ENCODE measurements around the gene GATD1.

The GATD1 gene

DNA sequence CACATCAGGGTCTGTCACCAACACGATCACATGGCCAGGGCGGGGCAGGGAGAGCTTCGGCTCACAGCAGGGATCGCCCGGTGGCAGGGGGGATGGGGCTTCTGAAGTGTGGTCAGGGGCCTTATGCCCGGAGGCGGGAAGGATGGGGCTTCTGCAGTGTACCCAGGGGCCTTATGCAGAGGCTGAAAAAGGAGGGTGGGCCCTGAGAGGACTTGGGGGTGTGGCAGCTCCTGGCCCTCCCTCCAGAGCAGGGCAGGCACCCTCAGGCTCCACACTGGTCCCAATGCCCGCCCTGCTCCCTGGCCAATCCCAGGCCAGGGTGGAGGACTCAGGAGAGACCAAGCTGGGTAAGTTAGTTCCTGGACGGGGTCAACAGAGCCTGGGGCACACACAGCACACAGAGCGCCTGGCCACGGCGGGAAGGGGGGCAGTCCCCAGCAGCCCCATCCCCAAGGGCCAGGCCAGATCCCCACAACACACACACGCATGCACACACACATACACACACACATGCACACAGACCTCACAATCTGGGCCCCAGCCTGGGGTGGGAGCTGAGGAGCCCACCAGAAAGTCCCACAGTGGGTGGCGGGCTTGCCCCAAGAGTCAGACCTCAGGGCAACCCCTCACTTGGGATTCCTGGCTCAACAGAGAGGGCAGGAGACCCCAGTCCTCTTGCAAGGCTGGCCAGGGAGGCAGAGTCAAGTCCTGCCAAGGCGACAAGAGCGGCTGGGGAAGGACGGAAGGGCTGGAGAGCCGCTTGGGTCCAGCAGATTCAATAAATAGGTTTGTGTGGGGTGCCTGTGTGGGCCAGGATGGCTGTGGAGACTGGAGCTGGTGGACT, 13.7 kb upstream of the GATD1 start:
- POLR2A ChIA-PET = interaction anchor here (0.7 to 0.8 kb wide), 2 partner anchors 27 to 56 kb away, joined by 3 read pairs; no protein-coding TSS in a partner anchor
- H3K4me3 ChIP-seq (ENCODE audit: low read depth, low read length) = no peak overlapping the region
- DNase-seq (ENCODE audit: low read depth, low spot score) = no peak
- CTCF ChIA-PET = no interaction called here
- TF ChIP-seq, protein P1, sequence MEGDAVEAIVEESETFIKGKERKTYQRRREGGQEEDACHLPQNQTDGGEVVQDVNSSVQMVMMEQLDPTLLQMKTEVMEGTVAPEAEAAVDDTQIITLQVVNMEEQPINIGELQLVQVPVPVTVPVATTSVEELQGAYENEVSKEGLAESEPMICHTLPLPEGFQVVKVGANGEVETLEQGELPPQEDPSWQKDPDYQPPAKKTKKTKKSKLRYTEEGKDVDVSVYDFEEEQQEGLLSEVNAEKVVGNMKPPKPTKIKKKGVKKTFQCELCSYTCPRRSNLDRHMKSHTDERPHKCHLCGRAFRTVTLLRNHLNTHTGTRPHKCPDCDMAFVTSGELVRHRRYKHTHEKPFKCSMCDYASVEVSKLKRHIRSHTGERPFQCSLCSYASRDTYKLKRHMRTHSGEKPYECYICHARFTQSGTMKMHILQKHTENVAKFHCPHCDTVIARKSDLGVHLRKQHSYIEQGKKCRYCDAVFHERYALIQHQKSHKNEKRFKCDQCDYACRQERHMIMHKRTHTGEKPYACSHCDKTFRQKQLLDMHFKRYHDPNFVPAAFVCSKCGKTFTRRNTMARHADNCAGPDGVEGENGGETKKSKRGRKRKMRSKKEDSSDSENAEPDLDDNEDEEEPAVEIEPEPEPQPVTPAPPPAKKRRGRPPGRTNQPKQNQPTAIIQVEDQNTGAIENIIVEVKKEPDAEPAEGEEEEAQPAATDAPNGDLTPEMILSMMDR (IDR thresholded peaks at IDR 0.05; ENCODE audit: insufficient read depth, low read length, missing control alignments) = no peak

- TF ChIP-seq, protein P1 (IDR thresholded peaks at IDR 0.05; ENCODE audit: insufficient read depth, low read length, missing control alignments) = no peak
- no peak for DNase-seq (ENCODE audit: low read depth, low spot score)
- CTCF ChIA-PET = no interaction called here
- peak within 1 kb of the TSS; percentile 51 for H3K4me3 ChIP-seq (ENCODE audit: low read depth, low read length)
- POLR2A ChIA-PET = interaction anchor here (0.5 to 0.9 kb wide), 3 partner anchors 13 to 33 kb away, joined by 3 to 4 read pairs (median 4); no protein-coding TSS in a partner anchor
Observed at GRCh38 chr11:789943-790342, 12.7 kb upstream of the GATD1 start, which contains the start of gene CEND1. Gene CEND1, minus strand, starts transcription at chr11:790090. Its CDS starts 1,514 bp downstream, at chr11:788576.

- H3K4me3 ChIP-seq (ENCODE audit: low read depth, low read length) = peak overlapping the region; percentile 51
- ChIA-PET POLR2A (interaction anchor here (0.9 kb wide), 1 partner anchor 32 kb away, joined by 4 read pairs; no protein-coding TSS in a partner anchor), CTCF (no interaction called here)
- TF ChIP-seq, protein P1 (IDR thresholded peaks at IDR 0.05; ENCODE audit: insufficient read depth, low read length, missing control alignments) = no peak
- no peak for DNase-seq (ENCODE audit: low read depth, low spot score)
Observed at GRCh38 chr11:788953-789940, 12.0 kb upstream of the GATD1 start.

- TF ChIP-seq, protein P1 (IDR thresholded peaks at IDR 0.05; ENCODE audit: insufficient read depth, low read length, missing control alignments) = no peak
- ChIA-PET CTCF (no interaction called here), POLR2A (no interaction called here)
- H3K4me3 ChIP-seq (ENCODE audit: low read depth, low read length) = no peak overlapping the region
- DNase-seq (ENCODE audit: low read depth, low spot score) = no peak
Observed at GRCh38 chr11:788009-788640, 10.8 kb upstream of the GATD1 start.

- no peak for DNase-seq (ENCODE audit: low read depth, low spot score)
- no peak overlapping the region for H3K4me3 ChIP-seq (ENCODE audit: low read depth, low read length)
- TF ChIP-seq, protein P1 (IDR thresholded peaks at IDR 0.05; ENCODE audit: insufficient read depth, low read length, missing control alignments) = no peak
- CTCF ChIA-PET = no interaction called here
- POLR2A ChIA-PET = no interaction called here
Observed at GRCh38 chr11:787084-787675, 9.9 kb upstream of the GATD1 start.
